AG20443 (cell line): Measurements from ENCODE around the gene ISCU.
A peak's percentile ranks its signal among the peaks of the same experiment; 100 is the strongest.
"Not testable (repeated sequence)": the region's sequence is repeated elsewhere in the genome, so short reads cannot be mapped to it uniquely, and the experiment has no call there.

Experiments used
- DNase-seq: peaks from one replicate; pipeline ENCODE4 v3.0.0; 2012; ENCODE audit warnings: low spot score, mixed read lengths

Gene ISCU

DNA sequence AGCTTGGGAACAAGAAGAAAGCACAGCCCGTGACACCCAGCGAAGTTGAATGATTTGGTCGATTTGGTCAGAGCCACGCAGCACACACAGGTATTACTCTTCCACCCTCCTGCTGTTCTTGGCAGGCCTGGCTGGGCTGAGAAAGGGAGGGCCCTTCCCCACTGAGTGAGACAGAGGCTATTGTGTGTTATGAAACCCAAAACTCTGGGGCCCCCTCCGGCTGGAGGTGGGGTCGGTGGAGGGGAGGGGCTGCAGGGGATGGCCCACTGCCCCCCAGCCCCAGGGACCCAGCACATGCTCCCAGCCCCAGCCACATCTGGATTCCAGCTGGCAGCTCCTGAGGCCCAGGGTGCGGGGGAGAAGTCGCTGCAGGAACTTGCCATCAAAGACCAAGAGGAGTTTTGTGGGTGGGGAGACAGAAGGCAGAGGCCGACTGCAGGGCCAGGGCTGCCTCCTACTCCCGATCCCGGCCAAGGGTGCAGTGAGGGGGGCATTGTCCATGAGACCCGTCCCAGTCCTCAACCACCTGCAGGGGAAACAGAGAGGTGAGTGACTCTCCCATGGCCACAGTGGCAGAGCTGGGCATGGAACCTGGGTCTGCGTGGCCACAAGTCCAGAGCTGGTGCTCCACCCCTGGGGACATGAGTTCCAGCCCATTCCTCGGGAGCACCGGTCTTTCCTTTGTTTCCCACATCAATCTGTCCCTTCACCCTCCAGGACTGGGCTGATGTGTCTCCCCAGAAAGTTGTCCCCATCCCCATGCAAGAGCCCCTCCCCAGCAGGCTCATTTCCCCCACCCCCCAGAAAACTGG is 26.8 kb downstream of the ISCU start:
- DNase-seq: peak; percentile 42

DNA sequence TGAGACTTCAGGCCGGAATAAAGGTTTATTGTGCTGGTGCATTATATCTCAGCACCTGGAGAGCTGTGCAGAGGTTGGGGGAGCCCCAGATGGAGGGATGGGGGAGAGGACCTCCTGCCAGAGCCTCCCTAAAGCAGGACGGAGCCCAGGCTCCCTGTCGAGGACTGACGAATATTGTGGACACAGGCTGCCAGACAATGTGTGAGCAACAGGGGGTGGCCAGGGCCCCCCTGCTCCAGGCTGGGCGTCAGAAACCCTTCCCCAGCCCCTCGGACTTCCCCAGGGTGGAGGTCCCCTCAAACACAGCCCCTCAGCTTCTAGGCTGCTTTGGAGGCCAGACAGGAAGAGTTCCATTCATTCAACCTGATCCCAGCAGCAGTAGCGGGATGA is 27.4 kb downstream of the ISCU start:
- DNase-seq: no peak

DNA sequence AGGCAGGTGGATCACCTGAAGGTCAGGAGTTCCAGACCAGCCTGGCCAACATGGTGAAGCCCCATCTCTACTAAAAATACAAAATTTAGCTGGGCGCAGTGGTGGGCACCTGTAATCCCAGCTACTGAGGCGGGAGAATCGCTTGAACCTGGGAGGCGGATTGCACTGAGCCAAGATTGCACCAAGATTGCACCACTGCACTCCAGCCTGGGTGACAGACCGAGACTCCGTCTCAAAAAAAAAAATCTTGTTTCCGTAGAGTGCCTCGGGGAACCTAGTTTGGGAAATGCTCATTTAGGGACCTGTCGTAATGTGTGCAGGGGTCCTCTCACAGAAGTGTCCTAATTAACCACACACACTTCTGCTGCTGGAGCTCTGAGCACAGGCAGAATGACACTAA is 28.1 kb downstream of the ISCU start:
- not testable (repeated sequence) for DNase-seq

DNA sequence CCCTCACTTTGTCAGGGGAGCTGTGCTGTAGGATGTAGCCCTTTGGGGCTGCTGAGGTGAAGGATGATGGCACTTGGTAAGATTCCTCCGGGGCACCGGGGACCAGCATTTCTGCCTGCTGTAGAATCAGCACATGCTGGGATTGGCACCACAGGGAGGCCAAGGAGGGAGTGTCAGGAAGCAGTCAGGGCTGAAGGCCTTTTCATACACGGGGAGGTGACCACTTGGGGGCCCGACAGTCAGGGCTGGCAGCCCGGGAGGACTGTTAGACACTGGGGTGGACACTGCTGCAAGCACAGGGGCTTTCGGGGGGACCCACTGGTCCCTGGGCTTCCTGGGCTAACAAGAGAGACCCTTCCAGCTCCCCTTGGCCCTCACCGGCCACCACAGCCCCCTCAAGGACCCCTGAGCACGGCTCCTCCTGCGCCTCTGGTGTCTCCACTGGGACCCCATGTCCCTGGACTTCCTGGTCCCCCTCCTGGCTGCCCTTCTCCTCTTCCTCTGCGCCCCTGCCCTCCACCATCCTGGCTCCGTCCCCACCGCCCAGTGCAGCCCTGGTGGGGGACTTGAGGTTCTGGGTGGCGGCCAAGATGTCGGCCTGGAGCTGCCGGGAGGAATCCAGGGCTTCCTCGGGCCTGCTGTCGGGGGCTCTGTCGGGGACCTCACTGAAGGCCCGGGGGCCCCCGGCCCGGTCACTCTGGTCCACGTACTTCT is 29.0 kb downstream of the ISCU start:
- no peak for DNase-seq

DNA sequence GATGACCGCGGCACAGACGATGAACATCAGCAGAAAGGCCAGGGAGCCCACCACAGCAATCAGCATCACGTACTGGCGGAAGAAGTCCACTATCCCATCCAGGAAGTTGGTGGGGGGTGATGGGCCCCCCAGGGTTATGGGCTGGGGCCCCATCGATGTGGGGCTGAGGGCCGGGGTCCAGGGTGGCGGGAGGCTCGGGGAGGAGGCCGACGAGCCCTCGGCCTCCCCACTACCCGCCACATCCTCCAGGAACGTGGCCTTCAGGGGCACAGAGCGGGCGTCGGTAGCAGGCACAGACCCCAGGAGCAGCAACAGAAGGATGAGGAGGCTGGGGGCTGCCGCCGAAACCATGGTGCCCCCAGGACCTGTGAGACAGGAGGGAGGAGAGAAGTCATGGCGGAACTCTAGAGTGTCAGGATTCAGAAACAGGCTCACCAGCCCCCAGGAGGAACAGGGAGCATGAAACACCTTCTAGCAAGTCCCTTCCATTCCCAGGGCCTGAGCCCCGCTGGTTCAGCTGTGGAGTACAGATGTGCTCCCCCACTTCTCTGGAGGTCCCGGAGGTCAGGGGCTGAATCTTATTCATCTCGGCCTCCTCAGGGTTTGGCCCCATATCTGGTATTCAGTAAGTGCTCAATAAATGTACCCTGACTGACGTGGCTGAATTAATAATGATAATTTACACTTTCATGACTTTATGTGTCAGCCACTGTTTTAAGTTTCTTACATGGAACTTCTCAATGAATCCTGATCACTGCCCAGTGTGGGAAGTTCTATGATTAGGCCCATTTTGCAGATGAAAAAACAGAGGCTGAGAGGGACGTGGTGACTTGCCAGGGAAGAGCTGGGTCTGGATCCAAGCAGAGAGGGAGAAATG is 29.9 kb downstream of the ISCU start:
- no peak for DNase-seq

DNA sequence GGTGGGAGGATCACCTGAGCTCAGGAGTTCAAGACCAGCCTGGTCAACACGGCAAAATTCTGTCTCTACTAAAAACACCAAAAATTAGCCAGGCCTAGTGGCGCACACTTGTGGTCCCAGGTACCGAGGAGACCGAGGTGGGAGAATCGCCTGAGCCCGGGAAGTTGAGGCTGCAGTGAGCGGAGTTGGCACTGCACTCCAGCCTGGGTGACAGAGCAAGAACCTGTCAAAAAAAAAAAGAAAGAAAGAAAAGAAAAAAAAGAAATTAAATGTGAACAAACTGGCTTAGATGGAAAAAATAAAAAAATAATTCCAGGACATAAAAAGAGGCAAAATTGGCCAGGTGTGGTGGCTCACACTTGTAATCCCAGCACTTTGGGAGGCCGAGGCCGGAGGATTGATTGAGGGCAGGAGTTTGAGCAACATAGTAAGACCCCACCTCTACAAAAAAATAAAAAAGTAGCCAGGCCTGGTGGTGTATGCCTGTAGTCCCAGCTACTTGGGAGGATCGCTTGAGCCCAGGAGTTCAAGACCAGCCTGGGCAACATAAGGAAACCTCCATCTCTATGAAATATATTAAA is 32.0 kb downstream of the ISCU start:
- no peak for DNase-seq

DNA sequence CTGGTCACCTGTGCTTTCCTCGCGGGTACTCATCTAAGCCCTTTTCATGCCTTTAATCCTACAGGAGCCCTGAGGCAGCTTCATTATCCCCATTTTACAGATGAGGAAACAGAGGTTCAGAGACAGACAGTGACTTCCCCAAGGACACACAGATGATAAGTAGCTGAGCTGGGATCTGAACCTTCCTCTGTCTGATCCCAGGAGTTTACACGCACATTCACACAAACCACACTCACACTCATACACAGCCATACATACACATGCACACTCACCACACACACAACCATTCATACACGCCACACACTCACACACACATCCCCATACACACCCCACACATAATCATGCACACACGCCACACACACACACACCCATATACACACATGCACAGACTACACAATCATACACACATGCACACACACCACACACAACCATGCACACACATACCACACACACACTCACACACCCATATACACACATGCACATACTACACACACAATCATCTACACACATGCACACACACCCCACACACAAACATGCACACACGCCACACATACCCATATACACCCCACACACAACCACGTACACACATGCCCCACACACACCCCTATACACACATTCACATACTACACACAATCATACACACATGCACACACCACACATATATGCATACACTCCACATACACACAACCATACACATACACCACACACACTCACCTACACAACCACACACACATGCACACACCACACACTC is 32.7 kb downstream of the ISCU start:
- DNase-seq: no peak

DNA sequence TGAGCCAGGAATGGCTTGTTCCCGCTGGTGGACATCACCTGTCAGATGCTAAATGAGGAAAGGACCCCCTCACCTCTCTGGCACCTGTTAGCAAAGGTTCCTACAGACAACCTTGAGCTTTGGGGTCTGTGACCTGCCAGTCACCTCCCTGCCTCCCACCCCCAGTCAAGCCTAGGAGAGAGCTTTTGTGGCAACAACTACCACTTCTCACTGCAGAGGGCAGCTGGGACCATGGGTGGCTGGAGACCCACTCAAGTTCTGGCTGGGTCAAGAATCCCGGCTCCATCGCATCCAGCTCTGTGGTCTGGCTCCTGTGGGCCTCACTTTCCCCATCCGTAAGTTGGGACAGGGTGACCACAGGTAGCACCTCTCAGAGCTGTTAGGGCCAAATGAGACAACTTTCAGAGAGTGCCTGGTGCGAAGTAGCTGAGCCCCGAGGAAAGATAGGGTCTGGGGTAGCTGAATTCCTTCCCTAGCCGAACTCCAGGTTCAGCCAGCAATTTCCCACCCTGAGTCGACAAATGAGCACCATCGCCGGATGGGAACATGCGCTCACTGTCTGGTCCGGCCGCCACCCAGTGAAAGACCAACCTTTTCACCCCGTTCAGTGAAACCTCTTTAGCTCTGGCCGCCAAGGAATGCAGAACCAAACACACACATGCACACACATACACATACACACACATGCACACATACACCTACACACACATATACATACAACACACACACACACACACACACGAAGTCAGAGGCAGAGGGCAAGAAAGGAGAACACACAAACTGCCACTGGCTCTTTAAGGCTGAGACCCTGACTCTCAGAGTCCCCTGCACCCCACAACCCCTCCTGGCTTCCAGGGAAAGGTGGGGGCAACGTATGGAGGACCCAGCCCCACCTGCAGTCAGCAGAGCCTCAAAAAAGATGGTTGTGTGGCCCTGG is 33.6 kb downstream of the ISCU start:
- DNase-seq: peak; percentile 40

DNA sequence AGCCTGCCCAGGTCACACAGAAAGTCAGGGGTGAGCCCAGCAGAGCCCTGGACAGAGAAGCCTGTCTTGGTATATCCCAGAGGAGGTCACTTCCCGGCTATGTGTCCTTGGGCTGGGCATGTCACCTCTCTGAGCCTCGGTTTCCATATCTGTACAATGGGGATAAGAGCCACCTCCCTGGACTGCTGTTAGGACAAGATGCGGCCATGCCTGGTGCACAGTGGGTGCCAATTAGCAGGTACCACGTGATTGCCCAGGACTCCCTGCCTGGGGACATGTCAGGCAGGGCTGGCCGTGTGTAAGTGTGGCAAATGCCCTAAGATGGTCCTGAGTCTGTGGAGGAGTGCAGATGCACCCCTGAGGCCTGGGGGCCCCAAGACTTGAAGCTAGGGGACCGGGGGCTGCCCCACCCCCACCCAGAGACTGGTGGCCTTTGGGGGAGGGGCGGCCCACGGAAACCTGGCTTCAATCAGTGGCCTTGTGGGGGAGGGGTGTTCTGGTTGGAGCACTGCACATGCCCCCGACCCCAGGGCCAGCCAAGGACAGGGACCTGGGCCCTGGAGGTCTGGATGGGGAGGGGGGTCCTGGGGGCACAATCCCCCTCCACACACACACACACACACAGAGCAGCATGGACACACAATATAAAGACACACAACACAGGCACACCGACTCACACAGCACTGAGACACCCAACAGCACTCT is 34.6 kb downstream of the ISCU start:
- DNase-seq: peak; percentile 37

DNA sequence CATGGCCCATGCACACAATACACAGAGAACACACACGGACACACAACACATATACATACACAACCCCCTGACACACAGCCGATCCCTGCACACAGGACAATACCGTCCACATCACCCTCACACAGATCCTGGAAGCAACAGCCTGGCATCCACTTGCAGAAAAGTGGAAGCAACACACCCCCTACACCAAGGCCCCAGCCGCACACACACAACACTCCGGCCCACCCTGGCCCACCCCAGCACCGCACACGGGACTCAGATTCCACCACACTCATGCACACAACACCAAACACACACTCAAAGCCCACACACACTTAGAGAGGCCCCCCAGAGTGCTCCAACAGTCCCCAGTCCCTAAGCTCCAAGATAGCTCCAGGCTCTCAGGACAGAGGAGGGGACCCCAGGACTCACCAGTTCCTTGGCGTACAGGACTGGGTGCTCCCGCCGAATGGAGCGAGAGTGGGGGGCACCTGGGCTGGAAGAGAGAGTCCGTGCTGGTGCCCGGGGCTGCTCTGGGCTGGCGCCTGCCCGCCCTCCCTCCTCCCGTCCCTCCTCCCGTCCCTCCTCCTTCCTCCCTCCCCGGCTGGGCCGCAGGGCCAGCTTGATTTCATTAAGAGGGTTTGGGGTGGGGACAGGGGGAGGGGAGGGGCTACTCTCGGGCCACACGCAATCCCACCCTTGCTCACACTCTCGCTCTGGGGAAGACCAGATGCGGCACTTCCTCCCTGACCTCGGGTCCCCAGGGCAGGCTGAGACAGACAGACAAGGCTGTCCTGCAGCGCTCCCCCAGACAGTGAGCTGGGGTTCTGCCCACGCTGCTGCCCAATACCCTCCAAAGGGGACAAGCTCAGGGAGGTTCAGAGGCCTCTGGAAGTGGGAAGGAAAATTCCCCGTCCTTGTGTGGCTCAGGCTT is 35.4 kb downstream of the ISCU start, which contains the start of gene TMEM119:
TMEM119 (minus strand) TSS at position 526 of the 913 bp plus-strand sequence. CDS start 5,701 bp downstream, outside the sequence.
- peak; percentile 90 for DNase-seq

DNA sequence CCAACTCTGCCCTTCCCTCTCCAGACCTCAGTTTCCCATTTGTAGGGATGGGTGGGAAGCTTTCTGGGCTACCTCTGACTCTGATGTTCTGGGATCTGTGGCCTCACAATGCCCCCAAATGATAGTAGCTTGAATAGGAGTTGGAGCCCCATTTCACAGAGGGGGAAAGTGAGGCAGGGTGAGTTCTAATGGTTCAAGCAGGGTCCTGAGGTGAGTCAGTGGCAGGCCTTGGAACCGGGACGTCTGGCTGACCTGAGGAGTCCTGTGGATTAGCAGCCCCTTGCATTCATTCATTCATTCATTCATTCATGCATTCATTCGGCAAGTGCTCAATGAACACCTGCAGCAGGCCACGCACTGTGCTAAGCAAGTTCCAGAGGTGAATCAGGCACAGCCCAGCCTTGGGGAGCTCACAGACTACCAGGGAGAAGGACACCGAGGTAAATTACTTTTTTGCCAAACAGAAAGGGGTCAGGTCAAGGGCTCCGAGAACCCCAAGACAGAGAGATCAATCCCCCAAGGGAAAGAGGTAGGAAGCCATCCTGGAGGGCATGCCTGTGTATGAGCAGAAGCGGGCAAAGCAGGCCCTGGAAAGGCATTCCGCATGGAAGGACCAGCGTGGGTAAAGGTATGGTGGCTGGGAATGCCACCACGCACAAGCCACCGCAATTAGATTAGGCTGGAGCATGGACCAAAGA is 36.3 kb downstream of the ISCU start:
- no peak for DNase-seq

DNA sequence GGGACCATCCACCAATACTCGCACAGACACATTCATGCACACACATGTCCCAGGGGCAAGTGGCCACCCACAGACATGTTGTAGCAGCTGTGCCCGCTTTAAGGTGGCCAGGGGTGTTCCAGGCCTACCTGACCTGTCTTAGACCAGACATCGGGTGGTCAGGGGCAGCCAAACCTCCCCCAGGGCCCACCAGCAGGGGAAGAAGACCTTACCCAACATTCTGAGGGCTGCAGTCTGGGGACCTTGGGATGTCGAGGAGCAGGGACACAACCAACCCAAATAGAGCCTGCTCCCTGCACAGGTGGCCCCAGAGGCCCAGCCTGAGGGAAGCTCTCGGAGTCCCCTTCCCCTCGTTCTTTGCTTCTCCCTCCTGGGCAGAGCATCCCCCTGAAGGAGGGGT is 37.1 kb downstream of the ISCU start:
- no peak for DNase-seq

DNA sequence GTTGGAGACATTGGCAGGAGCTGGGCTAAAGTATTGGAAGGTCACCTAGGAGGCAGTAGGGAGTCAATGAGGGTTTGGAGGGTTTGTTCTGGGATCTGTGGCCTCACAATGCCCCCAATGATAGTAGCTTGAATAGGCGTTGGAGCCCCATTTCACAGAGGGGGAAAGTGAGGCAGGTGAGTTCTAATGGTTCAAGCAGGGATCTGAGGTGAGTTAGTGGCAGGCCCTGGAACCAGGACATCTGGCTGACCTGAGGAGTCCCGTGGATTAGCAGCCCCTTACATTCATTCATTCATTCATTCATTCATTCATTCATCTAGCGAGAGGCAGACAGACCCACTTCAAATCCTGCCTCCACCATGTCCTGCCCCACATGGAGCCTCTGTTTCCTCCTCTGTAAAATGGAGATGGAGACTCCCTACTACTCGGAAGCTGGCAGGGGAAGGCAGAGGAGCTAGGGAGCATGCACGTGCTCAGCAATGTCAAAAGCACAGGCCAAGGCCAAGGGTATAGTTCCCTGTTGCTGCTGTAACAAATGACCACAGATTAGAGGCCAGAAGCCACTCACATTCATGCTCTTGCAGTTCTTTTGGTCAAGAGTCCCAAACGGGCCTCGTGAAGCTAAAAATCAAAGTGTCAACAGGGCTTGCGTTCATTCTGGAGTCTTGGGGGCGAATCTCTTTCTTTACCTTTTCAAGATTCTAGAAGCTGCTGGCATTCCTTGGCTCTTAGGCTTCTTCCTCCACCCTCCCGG is 37.7 kb downstream of the ISCU start:
- DNase-seq: no peak

DNA sequence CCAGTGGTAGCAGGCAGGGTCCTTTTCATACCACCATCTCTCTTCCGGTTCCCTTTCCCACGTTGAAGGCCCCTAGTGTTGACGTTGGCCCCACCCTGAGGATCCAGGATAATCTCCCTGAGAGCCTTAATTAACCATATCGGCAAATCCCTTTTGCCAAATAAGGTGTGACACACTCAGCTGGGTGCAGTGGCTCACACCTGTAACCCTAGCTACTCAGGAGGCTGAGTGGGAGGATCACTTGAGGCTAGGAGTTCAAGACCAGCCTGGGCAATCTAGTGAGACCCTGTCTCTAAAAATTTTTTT is 38.3 kb downstream of the ISCU start:
- DNase-seq: no peak

DNA sequence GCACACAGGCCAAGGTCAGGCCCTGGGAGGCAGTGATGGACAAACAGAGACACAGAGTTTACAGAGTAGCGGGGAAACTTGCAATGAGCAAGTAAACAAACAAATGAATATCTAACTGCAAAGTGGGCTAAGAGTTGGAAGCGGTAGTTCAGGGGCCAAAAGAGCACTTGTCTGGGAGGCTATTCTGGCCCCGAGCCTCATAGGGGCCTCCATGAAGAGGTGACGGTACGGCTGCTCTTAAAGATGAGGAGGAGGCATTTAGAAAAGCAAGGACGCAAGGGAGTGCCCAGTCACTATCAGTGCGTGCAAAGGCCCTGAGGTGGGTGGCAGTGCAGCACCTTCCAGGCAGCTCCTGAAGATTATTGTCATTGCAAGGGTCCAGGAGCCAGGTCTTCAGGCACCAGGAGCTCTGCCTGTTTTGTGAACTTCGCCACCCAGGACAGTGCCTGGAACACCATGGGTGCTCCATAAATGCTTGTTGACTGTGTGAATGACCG is 39.9 kb downstream of the ISCU start:
- no peak for DNase-seq

DNA sequence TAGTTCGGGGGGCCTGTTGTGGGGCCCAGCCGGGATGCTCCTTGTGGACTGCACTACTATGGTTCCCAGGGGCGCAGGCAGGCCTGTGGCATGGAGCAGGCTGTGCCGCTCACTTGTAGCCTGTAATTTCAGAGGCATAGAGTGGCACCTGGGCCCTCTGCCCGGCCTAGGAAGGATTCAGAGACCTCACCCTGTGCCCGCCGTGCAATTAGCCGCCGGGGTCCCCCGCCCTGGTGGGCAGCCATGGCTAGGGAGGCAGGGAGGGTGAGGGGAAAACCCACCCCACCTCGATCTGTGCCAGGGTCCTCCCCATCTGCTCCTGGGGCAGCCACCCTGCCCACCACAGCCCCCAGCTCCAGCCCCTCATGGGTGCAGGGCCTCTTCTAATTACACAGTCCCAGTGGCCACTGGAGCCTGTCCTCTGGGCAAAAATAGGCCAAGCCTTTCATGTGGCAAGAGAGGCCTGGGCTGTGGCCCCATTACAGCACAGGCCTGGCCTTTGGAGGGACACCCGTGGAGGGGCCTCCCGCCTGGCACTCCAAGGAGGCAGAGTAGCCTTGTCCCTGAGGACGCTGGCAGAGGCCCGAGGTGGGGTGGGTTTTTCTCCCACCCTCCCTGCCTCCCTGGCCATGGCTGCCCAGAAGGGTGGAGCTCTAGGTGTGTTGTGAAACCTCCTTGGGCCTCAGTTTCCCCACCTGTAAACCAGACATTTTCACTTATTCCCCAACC is 40.7 kb downstream of the ISCU start:
- DNase-seq: no peak
